ENCODE data around the gene TINAGL1.
"Not testable (repeated sequence)": the region's sequence is repeated elsewhere in the genome, so short reads cannot be mapped to it uniquely, and the experiment has no call there.

The TINAGL1 gene

DNA sequence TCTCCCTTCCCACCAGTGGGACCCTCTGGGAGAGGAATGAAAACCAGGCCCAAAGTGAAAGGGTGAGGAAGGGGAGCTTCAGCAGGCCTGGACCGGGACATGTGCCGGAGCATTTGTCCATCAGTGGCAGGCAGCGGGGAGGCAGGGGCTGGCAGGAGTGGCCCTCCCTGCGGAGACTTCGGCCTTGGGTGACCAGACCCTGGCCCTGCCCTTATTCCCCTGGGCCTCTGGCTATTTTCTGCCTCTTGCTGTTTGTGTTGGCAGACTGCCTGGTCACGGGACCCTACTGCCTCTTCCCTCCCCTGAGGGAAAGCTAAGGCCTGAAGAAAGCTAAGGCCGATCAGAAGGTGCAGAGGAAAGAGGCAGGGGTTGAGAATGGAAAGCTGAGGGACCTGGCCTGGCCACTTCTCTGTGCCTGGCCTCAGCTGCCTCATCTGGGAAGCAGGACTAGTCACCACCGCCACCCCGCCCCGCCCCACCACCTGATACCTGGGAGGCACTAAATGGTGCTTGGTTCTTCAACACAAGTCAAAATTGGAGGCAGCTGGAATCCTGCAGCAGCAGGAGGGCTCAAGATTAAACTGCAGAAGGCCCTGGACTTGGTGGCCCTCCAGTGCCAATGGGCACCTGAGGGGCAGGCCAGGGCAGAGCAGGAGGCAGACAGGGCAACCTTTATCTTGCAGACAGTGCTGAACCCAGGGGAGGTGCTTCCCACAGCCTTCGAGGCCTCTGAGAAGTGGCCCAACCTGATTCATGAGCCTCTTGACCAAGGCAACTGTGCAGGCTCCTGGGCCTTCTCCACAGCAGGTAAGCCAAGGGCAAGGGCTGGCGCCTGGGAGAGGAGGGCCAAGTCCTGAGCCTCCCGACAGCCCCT, 7.9 kb downstream of the TINAGL1 start:
- WGBS (ENCODE audit: insufficient coverage, insufficient read length): no CpG with 5 or more reads among the region's 13 CpGs
- H3K4me1 ChIP-seq (ENCODE audit: control insufficient read depth, insufficient read depth, low read length): peaks cover 17% of the 10 kb centered on the region
- H3K27me3 ChIP-seq (ENCODE audit: control insufficient read depth, insufficient read depth, low read length): no peaks in the 10 kb centered on the region
- H3K36me3 ChIP-seq (ENCODE audit: control insufficient read depth, insufficient read depth, low read length): no peaks in the 10 kb centered on the region
- H3K9me3 ChIP-seq (ENCODE audit: control insufficient read depth, insufficient read depth, low read length): no peaks in the 10 kb centered on the region
- no peak for DNase-seq (ENCODE audit: low read depth, low spot score)
- no peak overlapping the region for H3K4me3 ChIP-seq (ENCODE audit: low read length)
- no peak overlapping the region for H3K27ac ChIP-seq (ENCODE audit: low read length)

- no peaks in the 10 kb centered on the region for H3K36me3 ChIP-seq (ENCODE audit: control insufficient read depth, insufficient read depth, low read length)
- peaks cover 13% of the 10 kb centered on the region for H3K4me1 ChIP-seq (ENCODE audit: control insufficient read depth, insufficient read depth, low read length)
- WGBS (ENCODE audit: insufficient coverage, insufficient read length): no CpG with 5 or more reads among the region's 27 CpGs
- no peaks in the 10 kb centered on the region for H3K9me3 ChIP-seq (ENCODE audit: control insufficient read depth, insufficient read depth, low read length)
- DNase-seq (ENCODE audit: low read depth, low spot score): no peak
- H3K4me3 ChIP-seq (ENCODE audit: low read length): no peak overlapping the region
- H3K27ac ChIP-seq (ENCODE audit: low read length): no peak overlapping the region
- H3K27me3 ChIP-seq (ENCODE audit: control insufficient read depth, insufficient read depth, low read length): no peaks in the 10 kb centered on the region
These were observed 8.8 kb downstream of the TINAGL1 start for GRCh38 chr1:31584869-31585735.

GRCh38 chr1:31585736-31586365, 9.5 kb downstream of the TINAGL1 start:
- Histone ChIP-seq H3K9me3 (ENCODE audit: control insufficient read depth, insufficient read depth, low read length) (no peaks in the 10 kb centered on the region), H3K4me3 (ENCODE audit: low read length) (no peak overlapping the region), H3K27me3 (ENCODE audit: control insufficient read depth, insufficient read depth, low read length) (no peaks in the 10 kb centered on the region), H3K4me1 (ENCODE audit: control insufficient read depth, insufficient read depth, low read length) (peaks cover 12% of the 10 kb centered on the region), H3K36me3 (ENCODE audit: control insufficient read depth, insufficient read depth, low read length) (no peaks in the 10 kb centered on the region), H3K27ac (ENCODE audit: low read length) (no peak overlapping the region)
- no CpG with 5 or more reads among the region's 11 CpGs for WGBS (ENCODE audit: insufficient coverage, insufficient read length)
- DNase-seq (ENCODE audit: low read depth, low spot score): no peak

DNA sequence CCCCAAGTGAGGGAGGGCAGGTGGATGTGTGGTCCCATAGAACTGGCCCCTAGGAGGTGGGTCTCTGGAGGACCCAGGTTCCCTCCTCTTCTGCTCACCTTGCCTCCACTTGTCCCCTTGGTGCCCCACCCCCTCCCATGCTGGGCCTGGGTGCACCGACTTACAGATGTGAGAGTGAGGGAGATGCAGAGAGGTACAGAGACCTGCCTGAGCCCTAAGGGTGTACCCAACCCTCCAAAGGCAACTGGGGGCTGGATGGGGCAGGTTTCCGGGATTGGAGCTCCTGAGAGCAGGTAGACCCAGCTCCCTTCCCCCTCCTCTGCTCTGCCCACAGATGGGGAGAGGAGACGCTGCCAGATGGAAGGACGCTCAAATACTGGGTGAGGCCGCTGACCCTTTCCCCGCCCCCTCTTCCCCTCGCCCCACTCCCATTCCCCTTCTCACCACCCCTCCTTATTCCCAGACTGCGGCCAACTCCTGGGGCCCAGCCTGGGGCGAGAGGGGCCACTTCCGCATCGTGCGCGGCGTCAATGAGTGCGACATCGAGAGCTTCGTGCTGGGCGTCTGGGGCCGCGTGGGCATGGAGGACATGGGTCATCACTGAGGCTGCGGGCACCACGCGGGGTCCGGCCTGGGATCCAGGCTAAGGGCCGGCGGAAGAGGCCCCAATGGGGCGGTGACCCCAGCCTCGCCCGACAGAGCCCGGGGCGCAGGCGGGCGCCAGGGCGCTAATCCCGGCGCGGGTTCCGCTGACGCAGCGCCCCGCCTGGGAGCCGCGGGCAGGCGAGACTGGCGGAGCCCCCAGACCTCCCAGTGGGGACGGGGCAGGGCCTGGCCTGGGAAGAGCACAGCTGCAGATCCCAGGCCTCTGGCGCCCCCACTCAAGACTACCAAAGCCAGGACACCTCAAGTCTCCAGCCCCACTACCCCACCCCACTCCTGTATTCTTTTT, 10.3 kb downstream of the TINAGL1 start:
- Histone ChIP-seq H3K4me1 (ENCODE audit: control insufficient read depth, insufficient read depth, low read length) (peaks cover 12% of the 10 kb centered on the region), H3K27ac (ENCODE audit: low read length) (no peak overlapping the region), H3K27me3 (ENCODE audit: control insufficient read depth, insufficient read depth, low read length) (no peaks in the 10 kb centered on the region), H3K36me3 (ENCODE audit: control insufficient read depth, insufficient read depth, low read length) (no peaks in the 10 kb centered on the region), H3K4me3 (ENCODE audit: low read length) (no peak overlapping the region), H3K9me3 (ENCODE audit: control insufficient read depth, insufficient read depth, low read length) (no peaks in the 10 kb centered on the region)
- DNase-seq (ENCODE audit: low read depth, low spot score): no peak
- no CpG with 5 or more reads among the region's 47 CpGs for WGBS (ENCODE audit: insufficient coverage, insufficient read length)

GRCh38 chr1:31587328-31587699, 11.0 kb downstream of the TINAGL1 start:
- H3K4me1 ChIP-seq (ENCODE audit: control insufficient read depth, insufficient read depth, low read length): peaks cover 12% of the 10 kb centered on the region
- H3K4me3 ChIP-seq (ENCODE audit: low read length); DNase-seq (ENCODE audit: low read depth, low spot score); H3K27me3 ChIP-seq (ENCODE audit: control insufficient read depth, insufficient read depth, low read length); H3K9me3 ChIP-seq (ENCODE audit: control insufficient read depth, insufficient read depth, low read length); H3K27ac ChIP-seq (ENCODE audit: low read length); H3K36me3 ChIP-seq (ENCODE audit: control insufficient read depth, insufficient read depth, low read length): not testable (repeated sequence)
- no CpG with 5 or more reads among the region's 5 CpGs for WGBS (ENCODE audit: insufficient coverage, insufficient read length)

GRCh38 chr1:31587720-31588423, 11.6 kb downstream of the TINAGL1 start:
- Histone ChIP-seq H3K27me3 (ENCODE audit: control insufficient read depth, insufficient read depth, low read length) (no peaks in the 10 kb centered on the region), H3K4me3 (ENCODE audit: low read length) (no peak overlapping the region), H3K36me3 (ENCODE audit: control insufficient read depth, insufficient read depth, low read length) (no peaks in the 10 kb centered on the region), H3K4me1 (ENCODE audit: control insufficient read depth, insufficient read depth, low read length) (peaks cover 12% of the 10 kb centered on the region), H3K27ac (ENCODE audit: low read length) (no peak overlapping the region), H3K9me3 (ENCODE audit: control insufficient read depth, insufficient read depth, low read length) (no peaks in the 10 kb centered on the region)
- no CpG with 5 or more reads among the region's 14 CpGs for WGBS (ENCODE audit: insufficient coverage, insufficient read length)
- no peak for DNase-seq (ENCODE audit: low read depth, low spot score)

GRCh38 chr1:31588751-31589515, 12.6 kb downstream of the TINAGL1 start:
- Histone ChIP-seq H3K36me3 (ENCODE audit: control insufficient read depth, insufficient read depth, low read length) (no peaks in the 10 kb centered on the region), H3K4me3 (ENCODE audit: low read length) (peak overlapping the region; percentile 33; the same call in 1 of the 2 replicates), H3K27ac (ENCODE audit: low read length) (no peak overlapping the region), H3K9me3 (ENCODE audit: control insufficient read depth, insufficient read depth, low read length) (no peaks in the 10 kb centered on the region), H3K27me3 (ENCODE audit: control insufficient read depth, insufficient read depth, low read length) (no peaks in the 10 kb centered on the region), H3K4me1 (ENCODE audit: control insufficient read depth, insufficient read depth, low read length) (peaks cover 7% of the 10 kb centered on the region)
- WGBS (ENCODE audit: insufficient coverage, insufficient read length): no CpG with 5 or more reads among the region's 62 CpGs
- no peak for DNase-seq (ENCODE audit: low read depth, low spot score)

DNA sequence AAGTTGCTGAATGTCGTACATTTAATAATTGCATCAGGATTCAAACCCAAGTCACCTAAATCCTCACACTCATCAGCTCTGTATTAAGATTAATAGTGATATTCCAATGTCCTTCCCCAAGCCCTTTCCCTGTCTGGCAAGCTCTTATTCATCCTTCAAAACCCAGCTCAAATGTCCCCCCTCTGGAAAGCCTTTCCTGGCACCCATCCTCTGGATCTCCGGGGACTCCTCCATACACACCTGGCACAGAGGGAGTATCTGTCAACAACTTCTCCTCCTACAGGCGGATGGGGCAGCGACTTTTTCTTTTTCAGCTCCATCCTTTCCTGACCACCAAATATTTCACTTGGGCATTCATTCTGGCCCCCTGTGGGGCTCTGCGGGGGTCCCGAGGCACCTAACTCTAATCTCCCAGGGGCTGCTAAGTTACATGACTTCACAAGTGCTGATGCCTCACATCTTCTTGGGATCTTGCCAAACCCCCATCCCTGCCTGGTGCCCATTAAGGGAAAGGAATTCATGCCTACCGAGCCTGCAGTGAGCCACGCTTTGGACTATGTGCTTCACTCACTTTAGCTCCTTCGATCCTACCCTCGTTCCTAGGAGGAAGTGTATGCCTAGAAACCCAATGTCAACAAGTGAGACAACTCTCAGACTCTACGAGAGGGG, 15.2 kb downstream of the TINAGL1 start:
- Histone ChIP-seq H3K27me3 (ENCODE audit: control insufficient read depth, insufficient read depth, low read length) (no peaks in the 10 kb centered on the region), H3K36me3 (ENCODE audit: control insufficient read depth, insufficient read depth, low read length) (no peaks in the 10 kb centered on the region), H3K4me3 (ENCODE audit: low read length) (no peak overlapping the region), H3K4me1 (ENCODE audit: control insufficient read depth, insufficient read depth, low read length) (peaks cover 7% of the 10 kb centered on the region), H3K27ac (ENCODE audit: low read length) (no peak overlapping the region), H3K9me3 (ENCODE audit: control insufficient read depth, insufficient read depth, low read length) (no peaks in the 10 kb centered on the region)
- WGBS (ENCODE audit: insufficient coverage, insufficient read length): no CpG with 5 or more reads among the region's 11 CpGs
- DNase-seq (ENCODE audit: low read depth, low spot score): no peak

Data from iPS DF 6.9 (cell line).